HG02642 (cell line): ENCODE data around the gene ARHGDIA.

ENCODE experiments used
- ATAC-seq: cut with Tn5 transposase; IDR thresholded peaks from one replicate; pipeline ENCODE4 v1.9.1; 2021; ENCODE audit warnings: mild to moderate bottlenecking; ENCODE audit not compliant: unreplicated experiment, poor library complexity

The ARHGDIA gene

DNA sequence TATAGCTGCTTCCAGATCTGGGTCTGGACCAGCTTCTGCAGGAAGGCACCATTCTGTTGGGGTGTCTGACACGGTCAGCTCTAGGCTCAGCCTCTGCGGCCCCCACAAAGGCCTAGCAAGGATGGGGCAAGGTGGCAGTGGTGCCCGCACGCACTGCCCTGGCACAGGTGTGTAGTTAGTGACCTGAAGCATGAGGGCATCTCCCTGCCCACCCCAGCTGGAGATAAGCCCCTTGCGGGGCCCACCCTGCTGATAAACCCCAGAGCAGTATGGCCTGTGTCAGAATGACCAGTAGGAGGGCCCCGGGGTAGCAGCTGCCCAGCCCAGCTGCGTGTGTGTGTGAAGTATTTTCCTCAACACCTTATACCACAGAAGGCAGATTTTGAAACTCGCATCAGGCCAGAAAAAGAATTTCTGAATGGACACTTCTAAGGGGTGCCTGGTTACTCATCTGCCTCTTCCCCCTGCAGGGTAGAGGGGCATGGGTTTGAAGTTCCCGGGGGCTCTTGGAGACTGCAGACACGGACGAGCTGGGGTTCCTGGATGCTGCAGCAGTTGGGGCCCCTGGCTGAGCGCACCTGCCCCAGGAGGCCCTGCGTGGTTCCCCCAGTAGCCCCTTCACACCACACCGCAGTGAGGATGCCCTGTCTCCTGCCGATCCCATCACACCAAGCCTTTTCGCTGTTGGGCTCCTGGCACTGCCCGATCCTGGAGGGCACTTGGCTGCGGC, 4.5 kb downstream of the ARHGDIA start:
- no peak for ATAC-seq

DNA sequence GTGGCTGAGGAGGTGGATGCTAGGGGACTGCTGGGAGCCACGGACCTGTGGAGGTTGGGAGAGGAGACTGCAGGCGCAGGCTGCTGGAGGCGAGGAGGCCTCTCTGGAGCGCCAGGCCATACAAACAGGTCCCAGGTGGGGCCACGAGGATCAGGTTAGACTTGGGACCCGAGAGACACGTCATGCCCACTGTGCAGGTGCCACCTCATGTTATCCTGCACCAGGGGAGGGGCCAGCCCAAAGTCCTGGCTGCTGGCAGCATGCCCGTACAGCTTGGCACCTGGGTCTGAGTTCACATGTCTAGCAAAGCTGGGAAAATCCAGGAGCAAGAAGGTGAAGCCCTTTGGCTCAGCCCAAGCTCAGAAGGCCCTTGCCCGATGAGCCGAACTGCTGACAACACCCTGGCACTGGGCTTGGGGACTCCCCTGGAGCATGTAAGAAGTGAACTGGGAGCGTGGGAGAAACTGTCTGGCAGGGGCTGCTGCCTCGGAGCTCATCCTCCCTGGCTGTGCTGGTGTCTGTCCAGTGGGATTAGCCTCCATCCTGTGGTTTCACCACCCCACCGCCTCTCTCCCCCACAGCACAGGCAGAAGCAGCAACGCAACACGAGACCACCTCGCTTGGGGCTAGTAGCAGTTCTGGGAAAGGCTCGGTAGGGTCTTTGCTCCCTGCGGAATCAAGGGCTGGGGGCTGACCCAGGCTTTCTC, 5.3 kb downstream of the ARHGDIA start:
- no peak for ATAC-seq

DNA sequence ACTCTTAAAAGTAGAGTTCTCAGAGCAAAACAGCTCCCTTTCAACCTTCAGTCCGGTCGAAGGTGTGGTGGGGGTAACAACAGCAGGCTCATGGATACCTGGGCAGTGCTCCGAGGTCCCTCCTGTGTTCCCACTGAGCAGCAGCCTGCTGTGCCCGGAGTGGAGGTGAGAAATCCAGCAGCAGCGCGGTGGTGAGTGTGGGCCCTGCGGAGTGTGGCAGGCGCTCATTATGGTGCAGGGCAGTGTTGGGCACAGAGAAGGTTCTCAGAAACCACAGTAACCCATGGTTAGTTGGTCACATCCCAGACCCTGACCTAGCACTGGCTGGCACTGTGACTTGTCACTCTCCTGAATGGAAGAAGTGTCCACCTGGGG, 5.8 kb downstream of the ARHGDIA start:
- ATAC-seq = no peak

DNA sequence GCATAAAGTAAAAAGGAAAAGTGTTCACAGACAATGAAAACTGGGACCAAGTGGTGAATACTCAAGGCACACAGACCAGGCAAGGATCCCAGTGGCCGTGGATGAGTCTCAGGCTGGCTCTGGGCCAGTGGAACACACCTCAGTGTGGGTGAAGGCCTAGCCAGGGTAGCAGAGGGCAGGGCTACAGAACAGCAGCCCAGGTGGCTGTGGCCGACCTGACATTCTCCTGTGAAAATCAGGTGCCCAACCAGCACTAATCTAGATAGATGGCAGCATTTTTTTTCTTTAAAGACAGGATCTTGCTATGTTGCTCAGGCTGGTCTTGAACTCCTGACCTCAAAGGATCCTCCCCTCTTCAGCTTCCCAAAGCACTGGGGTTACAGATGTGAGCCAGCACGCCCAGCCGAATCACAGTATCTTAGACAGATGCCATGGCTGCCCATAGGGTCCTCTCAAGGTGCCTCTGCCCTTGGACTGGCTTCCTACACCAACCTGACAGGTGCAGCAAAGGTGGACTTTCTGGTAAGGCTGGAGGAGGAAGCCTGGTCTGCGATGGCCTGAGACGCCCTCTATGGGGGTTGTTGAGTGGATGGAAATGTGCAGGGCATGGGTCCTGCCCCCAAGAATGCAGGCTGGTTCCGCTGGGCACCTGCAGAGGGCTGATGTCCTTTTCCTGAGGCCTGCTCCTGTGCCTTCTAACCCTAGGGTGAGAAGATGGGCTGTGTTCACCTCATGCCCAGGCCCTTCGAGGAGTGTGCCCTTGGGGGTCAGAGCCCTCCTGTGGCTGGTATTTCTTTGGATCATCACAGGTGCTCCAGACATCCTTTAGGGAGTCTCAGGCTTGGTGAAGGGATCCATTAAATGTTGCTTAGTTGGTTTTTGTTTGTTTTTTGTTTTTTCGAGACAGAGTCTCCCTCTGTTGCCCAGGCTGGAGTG, 7.0 kb downstream of the ARHGDIA start:
- ATAC-seq = no peak

DNA sequence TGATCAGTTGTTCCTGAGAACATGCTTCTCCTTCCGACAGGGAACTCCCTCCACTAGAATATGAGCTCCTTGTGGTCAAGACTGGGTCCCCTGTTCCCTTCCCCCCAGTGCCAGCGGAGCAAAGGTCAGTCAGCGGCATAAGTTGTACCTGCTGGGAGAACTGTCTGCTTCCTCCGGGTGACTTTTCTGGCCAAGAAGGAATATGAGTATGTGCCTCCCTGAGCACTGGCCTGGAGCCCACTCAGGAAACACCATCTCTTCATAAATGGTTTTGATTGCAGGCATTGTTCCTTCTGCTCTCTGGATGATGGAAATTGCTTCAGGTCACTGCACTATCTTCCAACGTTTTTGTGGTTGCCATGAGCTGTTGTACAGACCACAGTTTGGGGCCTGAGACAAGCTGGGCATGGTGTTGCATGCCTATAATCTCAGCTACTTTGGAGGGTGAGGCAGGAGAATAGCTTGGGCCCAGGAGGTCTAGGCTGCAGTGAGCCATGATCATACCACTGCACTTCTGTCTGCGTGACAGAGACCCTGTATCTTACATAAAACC, 7.9 kb downstream of the ARHGDIA start:
- ATAC-seq = no peak

DNA sequence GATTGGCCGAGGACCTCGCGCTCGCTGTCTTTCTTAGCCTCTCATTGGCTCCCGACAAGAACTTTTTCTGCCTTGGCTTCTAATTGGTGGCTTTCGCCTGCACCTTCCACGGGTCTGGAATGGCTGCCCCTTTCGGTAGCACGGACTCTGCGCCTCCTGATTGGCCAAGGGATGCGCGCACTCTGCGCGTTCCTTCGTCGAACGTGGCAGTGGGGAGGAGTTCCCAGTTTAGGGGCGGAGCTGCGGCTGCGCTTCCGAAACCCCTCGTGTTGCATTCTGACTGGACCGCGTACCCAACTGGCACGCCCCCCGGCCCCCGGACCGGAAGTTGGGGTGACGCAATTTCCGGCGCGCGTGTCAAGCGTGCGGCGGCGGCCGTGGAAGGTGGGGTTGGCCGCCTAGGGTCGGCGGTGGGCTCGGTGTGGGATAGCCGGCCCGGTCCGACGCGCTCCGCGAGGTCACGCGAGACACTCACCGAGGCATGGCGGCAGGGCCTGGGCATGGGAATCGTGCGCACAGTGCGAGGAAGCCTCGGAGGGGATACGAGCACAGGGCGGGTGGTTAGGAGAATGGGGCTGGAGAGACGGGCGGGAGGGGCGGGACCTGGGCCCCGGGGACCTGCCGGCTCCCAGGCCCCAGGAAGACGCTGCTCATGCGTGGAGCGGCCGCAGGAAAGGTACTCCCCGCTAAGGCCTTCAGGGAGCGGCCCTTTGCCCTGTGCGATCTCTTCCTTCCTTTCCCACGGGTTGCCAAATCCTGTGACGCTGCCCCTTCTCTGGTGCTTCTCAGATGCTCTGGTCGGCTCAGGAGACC, 10.2 kb downstream of the ARHGDIA start:
- peak; percentile 81 for ATAC-seq

DNA sequence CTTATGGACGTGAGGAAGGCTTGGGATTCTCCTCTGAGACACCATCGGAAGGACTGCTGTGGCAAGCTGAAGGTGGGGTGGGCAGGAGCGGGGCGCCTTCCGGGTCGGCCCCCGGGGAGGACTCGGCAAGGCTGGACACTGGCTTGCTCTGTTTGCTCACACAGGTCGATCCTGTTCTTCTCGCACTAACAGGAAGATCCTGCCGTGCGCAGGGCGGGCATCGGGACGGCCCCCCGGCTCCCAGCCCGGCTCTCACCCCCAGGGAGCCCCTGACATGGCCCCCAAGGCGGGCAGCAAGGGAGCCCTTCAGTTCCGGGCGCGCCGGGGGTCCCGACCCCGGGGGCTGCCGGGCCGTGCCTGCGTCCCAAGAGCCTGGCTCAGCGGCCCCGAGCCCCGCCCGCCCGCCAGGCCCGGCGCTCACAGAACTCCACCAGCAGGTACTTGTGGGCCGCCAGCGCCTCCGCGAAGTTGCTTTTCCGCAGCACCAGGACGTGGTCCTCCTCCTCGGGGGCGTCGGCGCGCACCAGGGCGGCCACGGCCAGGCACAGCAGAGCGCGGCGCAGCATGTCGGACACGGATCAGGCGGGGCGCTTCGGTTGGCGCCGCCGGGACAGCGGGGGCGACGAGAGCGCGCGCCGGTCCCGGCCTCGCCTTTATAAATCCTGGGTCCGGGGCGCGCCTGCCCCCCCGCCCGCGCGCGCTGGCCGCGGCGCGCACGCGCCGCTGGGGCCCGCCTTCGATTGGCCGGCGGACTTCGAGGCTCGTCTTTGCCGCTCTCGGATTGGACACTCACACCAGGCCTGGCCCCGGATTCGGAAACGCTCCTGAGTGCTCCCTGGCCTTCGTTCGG, 11.0 kb downstream of the ARHGDIA start, which contains the start of gene P4HB:
Gene P4HB (minus strand): TSS at position 630 of the 850 bp plus-strand sequence. CDS start 64 bp downstream, at position 566.
- peak; percentile 78 for ATAC-seq

DNA sequence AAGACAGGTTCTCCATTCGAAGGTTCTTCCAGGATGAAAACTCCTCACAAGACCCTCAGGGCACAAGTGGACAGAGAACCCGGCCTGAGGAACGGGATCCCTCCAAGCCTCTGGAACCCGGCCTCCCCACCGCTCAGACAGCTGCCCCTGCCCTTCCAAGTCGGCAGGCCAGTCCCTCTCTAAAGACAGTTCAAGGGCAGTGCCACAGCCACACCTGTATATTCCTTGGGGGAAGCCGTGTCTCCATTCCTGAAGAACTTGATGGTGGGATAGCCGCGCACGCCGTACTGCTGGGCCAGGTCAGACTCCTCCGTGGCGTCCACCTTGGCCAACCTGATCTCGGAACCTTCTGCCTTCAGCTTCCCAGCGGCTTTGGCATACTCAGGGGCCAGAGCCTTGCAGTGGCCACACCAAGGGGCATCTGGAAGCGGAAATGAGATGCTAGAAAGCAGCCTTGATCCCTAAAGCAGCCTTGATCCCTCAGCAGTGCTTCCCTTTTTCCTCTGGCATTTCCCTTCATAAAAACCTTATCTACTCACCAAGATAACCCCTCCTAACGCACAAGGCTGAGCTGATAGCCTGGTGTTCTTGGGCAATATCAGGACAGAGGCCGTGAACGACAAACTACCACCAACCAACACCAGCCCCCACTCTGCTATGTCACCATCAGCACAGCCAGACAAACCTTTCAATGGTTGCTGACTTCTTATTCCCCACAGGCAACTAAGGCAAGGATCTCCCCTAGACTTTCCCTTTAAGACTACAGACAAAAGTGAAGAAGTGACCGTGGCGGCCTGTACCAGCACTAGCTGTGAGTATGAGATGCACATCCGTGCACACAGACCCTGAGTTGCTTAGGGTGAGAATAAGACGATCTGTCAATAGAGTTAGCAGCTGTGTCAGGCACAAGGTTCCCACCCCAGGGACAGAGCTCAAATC, 11.9 kb downstream of the ARHGDIA start:
- no peak for ATAC-seq

DNA sequence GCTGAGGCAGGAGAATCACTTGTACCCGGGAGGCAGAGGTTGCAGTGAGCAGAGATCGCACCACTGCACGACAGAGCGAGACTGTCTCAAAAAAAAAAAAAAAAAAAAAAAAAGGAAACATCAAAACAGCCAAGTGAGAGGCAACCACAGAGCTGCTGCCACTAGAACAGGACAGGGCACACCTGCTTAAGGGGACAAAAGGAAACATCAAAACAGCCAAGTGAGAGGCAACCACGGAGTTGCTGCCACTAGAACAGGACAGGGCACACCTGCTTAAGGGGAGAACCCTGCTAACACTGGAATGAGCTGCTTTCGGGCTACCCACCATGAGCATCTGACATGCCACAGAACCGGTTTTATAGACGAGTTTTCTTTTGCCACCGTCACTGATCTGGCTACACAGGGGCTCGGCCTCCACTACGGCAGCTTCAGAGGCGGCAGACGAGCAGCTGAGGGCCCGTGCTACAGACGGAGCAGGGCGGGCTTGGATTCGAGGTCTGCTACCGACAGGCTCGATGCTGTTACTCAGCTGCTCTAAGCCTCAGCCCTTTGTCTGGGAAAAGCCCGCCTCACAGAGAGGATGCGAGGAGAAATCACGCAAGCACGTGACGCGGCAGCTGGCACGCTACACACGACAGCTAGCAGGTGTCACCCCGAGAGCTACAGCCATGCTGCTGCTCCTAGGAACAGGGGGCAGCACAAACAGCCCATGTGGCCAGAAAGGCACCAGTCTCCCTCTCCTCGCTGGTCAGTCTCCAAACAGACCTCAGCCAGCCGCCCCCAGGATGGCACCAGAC, 12.8 kb downstream of the ARHGDIA start:
- no peak for ATAC-seq

DNA sequence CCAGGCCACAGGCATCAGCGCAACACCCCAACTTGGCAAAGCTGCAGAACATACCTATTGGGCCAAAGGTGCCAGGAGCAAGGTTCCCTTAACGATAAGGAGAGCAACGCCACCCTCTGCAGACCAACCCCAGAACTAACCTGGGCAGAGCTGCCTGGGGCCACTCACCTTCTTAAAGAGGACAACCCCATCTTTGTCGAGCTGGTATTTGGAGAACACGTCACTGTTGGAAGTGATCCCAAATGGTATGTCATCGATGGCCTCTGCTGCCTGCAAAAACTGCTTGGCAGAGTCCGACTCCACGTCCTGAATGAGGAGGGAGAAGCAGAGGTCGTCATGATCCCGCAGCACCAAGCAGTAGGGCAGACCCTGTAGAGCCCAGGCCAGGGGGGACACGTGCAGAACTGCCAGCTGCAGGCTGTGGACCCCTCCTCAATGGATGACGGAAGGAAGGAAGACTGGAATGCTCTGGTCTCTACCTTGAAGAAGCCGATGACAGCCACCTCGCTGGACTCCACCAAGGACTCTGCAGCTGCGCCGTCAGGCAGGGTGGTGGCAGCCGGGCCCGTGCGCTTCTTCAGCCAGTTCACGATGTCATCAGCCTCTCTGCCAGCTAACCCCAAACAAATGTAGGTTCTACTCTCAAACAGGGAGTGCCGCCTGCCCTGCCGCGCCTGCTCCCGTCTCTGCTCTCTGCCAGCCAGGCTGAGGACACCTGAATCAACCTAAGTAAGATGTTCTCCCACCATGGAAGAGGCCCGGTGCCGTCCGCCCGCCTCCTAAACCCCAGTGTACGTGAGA, 16.0 kb downstream of the ARHGDIA start:
- no peak for ATAC-seq

DNA sequence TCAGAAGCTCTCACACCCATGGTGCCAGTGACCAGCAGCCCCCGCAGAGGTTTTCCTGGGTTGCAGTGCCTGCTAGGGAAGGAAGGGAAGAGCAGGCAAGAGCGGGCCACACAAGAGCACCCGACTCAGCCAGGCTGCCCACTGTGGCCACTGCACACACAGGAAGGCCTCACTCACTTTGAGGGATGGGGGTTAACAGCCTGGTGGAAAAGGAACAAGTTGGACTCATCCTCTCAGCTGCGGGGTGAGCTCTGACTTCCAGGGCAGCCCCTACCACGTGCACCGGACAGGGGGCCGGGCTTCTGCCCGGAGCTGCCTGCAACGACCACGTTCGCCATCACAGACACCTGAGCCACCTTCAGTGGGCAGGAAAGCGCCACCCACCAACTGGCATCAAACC, 18.9 kb downstream of the ARHGDIA start:
- no peak for ATAC-seq

DNA sequence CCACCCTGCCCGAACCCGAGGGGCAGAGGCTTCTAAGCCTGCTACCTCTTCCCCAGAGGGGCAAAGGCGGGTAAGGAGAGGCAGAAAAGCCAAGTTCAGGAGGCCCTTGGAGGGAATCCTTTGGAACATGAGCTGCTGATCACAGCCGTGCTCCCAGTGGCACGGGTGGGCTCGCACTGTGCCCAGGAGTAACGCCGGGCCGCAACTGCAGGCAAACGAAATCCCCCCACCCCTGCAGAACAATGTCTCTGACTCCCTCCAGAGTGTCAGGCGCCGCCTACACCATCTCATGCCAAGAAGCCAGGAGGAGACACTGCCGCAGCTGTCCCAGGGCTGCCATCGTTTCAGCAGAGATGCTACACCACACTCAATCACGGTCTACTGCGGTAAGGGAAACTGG, 19.7 kb downstream of the ARHGDIA start:
- no peak for ATAC-seq

DNA sequence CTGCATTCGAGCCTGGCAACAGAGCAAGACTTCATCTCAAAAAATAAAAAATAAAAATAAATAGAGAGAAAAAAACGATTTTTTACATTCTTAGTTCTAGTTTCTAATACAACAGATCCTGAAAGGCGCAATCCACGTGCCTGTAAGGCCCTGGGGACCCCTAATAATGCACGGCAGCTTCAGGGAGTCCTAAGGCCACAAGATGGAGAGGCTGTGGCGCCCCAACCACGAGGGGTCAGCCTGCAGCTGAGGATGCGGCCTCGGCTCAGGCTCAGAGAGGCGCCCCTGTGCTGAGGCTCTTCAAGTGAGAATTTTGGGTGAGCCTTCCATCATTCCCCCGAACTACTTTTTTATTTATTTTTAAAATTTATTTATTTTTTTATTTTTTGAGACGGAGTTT, 21.7 kb downstream of the ARHGDIA start:
- no peak for ATAC-seq

DNA sequence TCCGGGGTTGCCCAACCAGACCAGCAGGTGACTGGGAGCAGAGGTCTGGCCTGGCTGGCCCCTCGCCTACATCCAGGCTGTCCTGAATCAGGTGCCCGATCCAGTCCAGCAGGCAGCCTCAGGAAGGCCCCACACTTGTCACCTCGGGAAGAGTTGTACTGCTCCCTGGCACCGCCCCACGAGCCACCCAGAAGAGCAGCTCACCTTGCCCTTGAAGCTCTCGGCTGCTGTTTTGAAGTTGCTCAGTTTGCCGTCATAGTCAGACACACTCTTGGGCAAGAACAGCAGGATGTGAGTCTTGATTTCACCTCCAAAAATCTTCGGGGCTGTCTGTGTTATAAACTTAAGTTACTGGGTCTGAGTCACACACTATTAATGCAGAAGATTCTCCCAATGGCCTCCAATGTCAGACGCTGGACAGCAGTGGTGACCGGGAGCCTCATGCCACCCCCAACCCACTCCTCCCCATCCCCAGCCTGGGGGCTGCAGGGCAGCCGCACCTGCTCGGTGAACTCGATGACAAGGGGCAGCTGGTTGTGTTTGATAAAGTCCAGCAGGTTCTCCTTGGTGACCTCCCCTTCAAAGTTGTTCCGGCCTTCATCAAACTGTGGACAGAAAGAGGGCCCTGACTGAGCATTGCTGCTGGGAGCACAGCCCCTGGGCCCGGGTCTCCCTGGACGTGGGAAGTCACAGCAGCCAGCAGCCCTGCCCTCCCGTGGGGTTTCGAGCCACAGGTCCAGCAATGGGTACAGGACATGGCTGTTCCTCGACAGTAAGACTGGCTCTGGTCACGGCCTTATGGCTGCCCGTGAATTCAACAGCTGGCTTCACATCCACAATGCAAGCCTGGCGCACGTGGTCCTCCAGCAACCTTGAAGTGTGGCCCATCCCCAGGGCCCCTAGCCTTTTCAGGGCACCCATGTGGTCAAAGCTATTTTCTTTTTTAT, 24.1 kb downstream of the ARHGDIA start:
- no peak for ATAC-seq
